H1 (cell line): Measurements from ENCODE around the gene STAC2. TPM values are rescaled to one million over a fixed set of nuclear protein-coding genes. Genes with fewer than 3 reads are reported as not detected.

Experiments used
- CTCF ChIA-PET: fragments of 300-600 bp; sonication (Branson Sonifier 250); formaldehyde crosslinking; loops from one replicate; lab custom pipeline; 2021; ENCODE audit not compliant: partially characterized antibody; lab: Charles Lee
- POLR2A ChIA-PET: fragments of 300-600 bp; sonication (Branson Sonifier 250); formaldehyde crosslinking; loops from one replicate; lab custom pipeline; 2021; ENCODE audit warnings: inconsistent platforms; ENCODE audit not compliant: partially characterized antibody; lab: Charles Lee
- DNase-seq, 2 experiments: peaks; one replicate each; pipeline versions ENCODE4 v3.0.0 to v3.0.0-alpha.2; 2010 to 2022; ENCODE audit warnings: low spot score in 2 of 2, low read depth in 1 of 2, mixed read lengths in 1 of 2
- FAIRE-seq: peaks from 2 replicates; lab custom pipeline; 2011; peaks lifted over from hg19 to GRCh38; lab: Jason Lieb, UNC
- H2AFZ ChIP-seq: 2 replicates; pipeline ENCODE4 v1.8.1; 2012; ENCODE audit warnings: low read length, inconsistent platforms
- H2AK5ac ChIP-seq: 2 replicates; pipeline ENCODE4 v1.6.1; 2013; ENCODE audit warnings: low read depth, low read length
- H2BK120ac ChIP-seq: replicated peaks from 2 replicates; pipeline ENCODE3; 2013; ENCODE audit warnings: low read depth, low read length, inconsistent platforms
- H2BK12ac ChIP-seq: 2 replicates; pipeline ENCODE4 v1.6.1; 2013; ENCODE audit warnings: low read depth, low read length
- H2BK15ac ChIP-seq: 2 replicates; pipeline ENCODE4 v1.6.1; 2013; ENCODE audit warnings: low read length
- H2BK20ac ChIP-seq: 2 replicates; pipeline ENCODE4 v1.6.1; 2013; ENCODE audit warnings: low read length
- H2BK5ac ChIP-seq: 2 replicates; pipeline ENCODE4 v1.6.1; 2013; ENCODE audit warnings: low read depth, low read length
- H3K14ac ChIP-seq: 2 replicates; pipeline ENCODE4 v1.6.1; 2013; ENCODE audit warnings: inconsistent platforms; ENCODE audit not compliant: insufficient read length
- H3K18ac ChIP-seq: 2 replicates; pipeline ENCODE4 v1.6.1; 2013; ENCODE audit warnings: low read length; ENCODE audit errors: extremely low read depth
- H3K23ac ChIP-seq: 2 replicates; pipeline ENCODE4 v1.6.1; 2013; ENCODE audit warnings: inconsistent platforms; ENCODE audit not compliant: insufficient read length
- H3K23me2 ChIP-seq: 2 replicates; pipeline ENCODE4 v1.6.1; 2013; ENCODE audit warnings: low read depth, low read length
- H3K27ac ChIP-seq: 2 replicates; pipeline ENCODE4 v1.6.1; 2011; ENCODE audit warnings: low read depth, low read length, inconsistent platforms
- H3K27me3 ChIP-seq, 4 experiments: replicated peaks in 1 of 4; 1 replicate in 1 of 4; 2 replicates in 3 of 4; pipeline versions ENCODE4 v1.6.1 to v1.8.1; 2011 to 2013; ENCODE audit warnings: low read length in 3 of 4, mild to moderate bottlenecking in 3 of 4, inconsistent platforms in 2 of 4, mixed read lengths in 2 of 4, moderate library complexity in 1 of 4; ENCODE audit not compliant: control insufficient read depth in 3 of 4, insufficient read depth in 3 of 4; ENCODE audit errors: extremely low read depth in 1 of 4
- H3K36me3 ChIP-seq, 4 experiments: 2 replicates each; pipeline versions ENCODE4 v1.6.1 to v1.8.1; 2011 to 2013; ENCODE audit warnings: mild to moderate bottlenecking in 4 of 4, low read length in 3 of 4, moderate library complexity in 2 of 4, control low read depth in 1 of 4, inconsistent platforms in 1 of 4; ENCODE audit not compliant: insufficient read depth in 4 of 4, control insufficient read depth in 2 of 4
- H3K4ac ChIP-seq: replicated peaks from 2 replicates; pipeline ENCODE3; 2013; ENCODE audit warnings: low read length, low read depth, mixed read lengths, inconsistent platforms; ENCODE audit not compliant: insufficient read length
- H3K4me1 ChIP-seq, 4 experiments: replicated peaks in 1 of 4; 1 replicate in 1 of 4; 2 replicates in 3 of 4; pipeline versions ENCODE4 v1.6.1 to v1.8.1; 2011 to 2013; ENCODE audit warnings: low read length in 3 of 4, inconsistent platforms in 2 of 4, mixed read lengths in 1 of 4; ENCODE audit not compliant: insufficient read depth in 4 of 4, control insufficient read depth in 3 of 4
- H3K4me2 ChIP-seq, 2 experiments: 2 replicates each; pipeline versions ENCODE4 v1.6.1 to v1.8.1; 2011 to 2013; ENCODE audit warnings: low read depth in 2 of 2, low read length in 2 of 2, control low read depth in 1 of 2, inconsistent platforms in 1 of 2, mild to moderate bottlenecking in 1 of 2; ENCODE audit not compliant: insufficient read depth in 1 of 2
- H3K4me3 ChIP-seq, 4 experiments: fragments of 200-600, 300-600 bp in 1 of 4; sonication (generic), shearing (Covaris generic), sonication (Bioruptor Twin) in 1 of 4; 2 replicates each; pipeline versions ENCODE4 v1.5.1 to v1.8.1; 2011 to 2016; ENCODE audit warnings: low read length in 4 of 4, low read depth in 3 of 4, control low read depth in 2 of 4, inconsistent platforms in 2 of 4, mild to moderate bottlenecking in 2 of 4, mixed read lengths in 1 of 4, moderate library complexity in 1 of 4; ENCODE audit not compliant: insufficient read depth in 2 of 4; ENCODE audit errors: extremely low read depth in 1 of 4
- H3K56ac ChIP-seq: replicated peaks from 2 replicates; pipeline ENCODE3; 2013; ENCODE audit warnings: low read depth, mild to moderate bottlenecking, mixed read lengths, low read length, inconsistent platforms; ENCODE audit not compliant: insufficient read length
- H3K79me1 ChIP-seq: 2 replicates; pipeline ENCODE4 v1.6.1; 2013; ENCODE audit warnings: low read depth, low read length, control low read depth
- H3K79me2 ChIP-seq, 2 experiments: 2 replicates each; pipeline versions ENCODE4 v1.6.1 to v1.8.1; 2012 to 2013; ENCODE audit warnings: low read length in 2 of 2, mild to moderate bottlenecking in 2 of 2, inconsistent platforms in 1 of 2; ENCODE audit not compliant: insufficient read depth in 2 of 2, control insufficient read depth in 1 of 2
- H3K9ac ChIP-seq, 4 experiments: replicated peaks in 1 of 4; 1 replicate in 1 of 4; 2 replicates in 3 of 4; pipeline versions ENCODE4 v1.6.1 to v1.8.1; 2011 to 2013; ENCODE audit warnings: low read depth in 3 of 4, low read length in 3 of 4, control low read depth in 2 of 4, mild to moderate bottlenecking in 2 of 4, moderate library complexity in 2 of 4, inconsistent platforms in 1 of 4; ENCODE audit errors: extremely low read depth in 1 of 4
- H3K9me3 ChIP-seq, 2 experiments: 2 replicates each; pipeline versions ENCODE4 v1.6.1 to v1.8.1; 2012 to 2013; ENCODE audit warnings: mild to moderate bottlenecking in 2 of 2, moderate library complexity in 2 of 2, control low read depth in 1 of 2, inconsistent platforms in 1 of 2, low read depth in 1 of 2, low read length in 1 of 2, mixed read lengths in 1 of 2; ENCODE audit not compliant: insufficient read depth in 2 of 2
- H4K20me1 ChIP-seq, 2 experiments: replicated peaks in 1 of 2; 2 replicates each; pipeline versions ENCODE3 to v1.8.1; 2011 to 2013; ENCODE audit warnings: inconsistent platforms in 2 of 2, low read length in 2 of 2, mild to moderate bottlenecking in 1 of 2; ENCODE audit not compliant: insufficient read depth in 2 of 2, control insufficient read depth in 1 of 2
- H4K5ac ChIP-seq: 2 replicates; pipeline ENCODE4 v1.6.1; 2013; ENCODE audit warnings: low read length, low read depth, mixed read lengths, inconsistent platforms; ENCODE audit not compliant: insufficient read length
- H4K8ac ChIP-seq: 2 replicates; pipeline ENCODE4 v1.8.0; 2013; ENCODE audit warnings: mild to moderate bottlenecking, moderate library complexity, low read length, inconsistent platforms; ENCODE audit not compliant: insufficient read depth; ENCODE audit errors: extremely low read depth
- H4K91ac ChIP-seq: replicated peaks from 2 replicates; pipeline ENCODE3; 2013; ENCODE audit warnings: low read length, mixed read lengths, inconsistent platforms; ENCODE audit not compliant: insufficient read length
- BCL11A ChIP-seq, 2 experiments: IDR thresholded peaks; one replicate each; pipeline ENCODE4 v1.6.1; 2011; ENCODE audit warnings: low read depth in 2 of 2, low read length in 2 of 2, mild to moderate bottlenecking in 2 of 2
- HDAC6 ChIP-seq: IDR thresholded peaks from one replicate; pipeline ENCODE4 v1.7.1; 2012; ENCODE audit warnings: low read depth, mild to moderate bottlenecking, inconsistent platforms, low read length, moderate library complexity
- NANOG ChIP-seq: IDR thresholded peaks from 2 replicates; pipeline ENCODE4 v1.6.1; 2011; ENCODE audit warnings: low read length, low read depth, mild to moderate bottlenecking, inconsistent platforms; ENCODE audit not compliant: insufficient read depth, poor library complexity, severe bottlenecking
- POLR2A ChIP-seq, 2 experiments: IDR thresholded peaks; 1 replicate in 1 of 2; 2 replicates in 1 of 2; pipeline ENCODE4 v1.6.1; 2011; ENCODE audit warnings: low read depth in 2 of 2, low read length in 2 of 2, mild to moderate bottlenecking in 2 of 2; ENCODE audit errors: control extremely low read depth in 1 of 2
- POLR2AphosphoS5 ChIP-seq: IDR thresholded peaks from 2 replicates; pipeline ENCODE4 v1.6.1; 2011; ENCODE audit warnings: low read depth, low read length
- POU5F1 ChIP-seq: IDR thresholded peaks from 2 replicates; pipeline ENCODE4 v1.6.1; 2011; ENCODE audit warnings: low read depth, mild to moderate bottlenecking, low read length, moderate library complexity
- SP2 ChIP-seq: IDR thresholded peaks from 2 replicates; pipeline ENCODE4 v1.6.1; 2012; ENCODE audit warnings: mild to moderate bottlenecking, low read length, inconsistent platforms
- SP4 ChIP-seq: IDR thresholded peaks from 2 replicates; pipeline ENCODE4 v1.6.1; 2012; ENCODE audit warnings: low read length, inconsistent platforms
- WGBS, 2 experiments: shearing (Covaris generic) in 1 of 2; methylation state at CpG; one replicate each; pipeline versions ENCODE4 v1.1.6 to v1.1.7; 2013 to 2015; ENCODE audit warnings: low lambda C conversion rate in 2 of 2, mixed read lengths in 2 of 2, inconsistent platforms in 1 of 2, low coverage in 1 of 2, missing lambda C conversion rate in 1 of 2; ENCODE audit not compliant: insufficient replicate concordance in 2 of 2, insufficient coverage in 1 of 2, insufficient read length in 1 of 2; ENCODE audit errors: extremely low coverage in 1 of 2, missing lambda C conversion rate in 1 of 2; 5-methylcytosine and 5-hydroxymethylcytosine counted together
- polyA plus RNA-seq, 7 experiments: library from polyadenylated mRNA; depleted of rRNA in 3 of 7; stranded (reverse) in 5 of 7; unstranded in 2 of 7; fragments of >200 nt in 5 of 7; fragments of 200-250 nt in 2 of 7; gene quantifications; 1 replicate in 5 of 7; 2 replicates in 1 of 7; 4 replicates in 1 of 7; pipeline versions ENCODE4 v1.2.1 to v1.2.3, GENCODE V29; 2011 to 2013; ENCODE audit warnings: missing spikeins in 2 of 7, mixed read lengths in 2 of 7
- total RNA-seq: library from RNA; stranded (reverse); fragmentation: NEBNext Ultra II Directional; extraction: Animal tissue kit (Norgen Biotek cat#: 25700); gene quantifications from 2 replicates; pipeline ENCODE4 v1.2.1, GENCODE V29; 2021
- TF ChIP-seq, protein P1 (sequence below): IDR thresholded peaks from 2 replicates; pipeline ENCODE4 v1.6.1; 2012; ENCODE audit warnings: inconsistent platforms
- TF ChIP-seq, protein P2 (sequence below), 3 experiments: IDR thresholded peaks; 1 replicate in 2 of 3; 2 replicates in 1 of 3; pipeline versions ENCODE4 v1.5.1 to v1.6.1; 2011; ENCODE audit warnings: low read length in 3 of 3, mild to moderate bottlenecking in 3 of 3, inconsistent platforms in 2 of 3, low read depth in 1 of 3, moderate library complexity in 1 of 3; ENCODE audit not compliant: insufficient read depth in 1 of 3; ENCODE audit errors: control extremely low read depth in 1 of 3

Gene STAC2
- total and polyA plus RNA-seq, 2 of the 8 experiments (the other 6 are each of a cell fraction or from before 2014, with no cell fraction given), result 1.5 to 6.0 TPM

DNA sequence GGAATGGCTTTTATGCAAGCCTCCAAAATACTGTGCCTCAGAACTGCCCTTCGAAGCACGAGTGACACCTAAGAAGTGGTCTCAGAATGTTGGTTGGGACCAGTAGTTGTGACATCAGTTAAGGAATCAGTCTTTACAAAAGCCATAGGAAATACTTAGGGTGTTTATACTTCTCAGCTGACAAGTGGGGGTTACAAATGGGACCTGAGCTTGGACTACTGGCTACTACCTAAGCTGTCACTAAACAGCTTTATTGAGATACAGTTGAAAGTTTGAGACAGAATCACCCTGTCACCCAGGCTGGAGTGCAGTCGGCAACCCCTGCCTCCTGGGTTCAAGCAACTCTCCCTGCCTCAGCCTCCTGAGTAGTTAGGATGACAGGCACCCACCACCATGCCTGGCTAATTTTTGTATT, 20.6 kb downstream of the STAC2 start:
- DNase-seq (no peak), FAIRE-seq (no peak)
- no peak overlapping the region for H3K18ac ChIP-seq
- H3K9ac ChIP-seq, result no peak overlapping the region
- no peak overlapping the region for H3K4ac ChIP-seq
- no peak overlapping the region for H3K56ac ChIP-seq
- no peak overlapping the region for H4K8ac ChIP-seq
- H2BK12ac ChIP-seq, result no peak overlapping the region
- peaks cover 3 to 5% of the 10 kb centered on the region in 2 experiments for H4K20me1 ChIP-seq
- peaks cover 2% of the 10 kb centered on the region; the same call in 1 of the 2 replicates for H3K79me1 ChIP-seq
- no peak overlapping the region for H3K27ac ChIP-seq
- ChIA-PET POLR2A (interaction anchor here (0.5 to 9.5 kb wide), 13 partner anchors 12 to 475 kb away, joined by 3 to 113 read pairs (median 5); partner anchors contain the start of genes CISD3 and STAC2), CTCF (interaction anchor here (2.0 to 24.1 kb wide), 3 partner anchors 10 to 35 kb away, joined by 11 to 982 read pairs (median 27); no protein-coding TSS in a partner anchor)
- H3K27me3 ChIP-seq, result no peaks in the 10 kb centered on the region; a peak in 1 of 7 replicates
- no peak overlapping the region for H2AK5ac ChIP-seq
- H3K23me2 ChIP-seq, result peaks cover 11% of the 10 kb centered on the region
- H3K14ac ChIP-seq, result no peak overlapping the region
- H3K9me3 ChIP-seq, result no peaks in the 10 kb centered on the region
- 100% methylated on average over 3 of the region's 3 CpGs; no CpG with 5 or more reads in 1 of the 2 experiments for WGBS, 2 experiments
- no peak overlapping the region for H2AFZ ChIP-seq
- H4K5ac ChIP-seq, result no peak overlapping the region
- no peak overlapping the region for H4K91ac ChIP-seq
- peaks cover 7 to 24% of the 10 kb centered on the region in 2 experiments for H3K79me2 ChIP-seq
- H2BK120ac ChIP-seq, result no peak overlapping the region
- no peak overlapping the region for H2BK5ac ChIP-seq
- H3K36me3 ChIP-seq, result peaks cover 30 to 44% (median 38%) of the 10 kb centered on the region in 4 experiments
- H3K4me2 ChIP-seq, result no peak overlapping the region
- peaks cover 5 to 19% (median 15%) of the 10 kb centered on the region in 4 experiments for H3K4me1 ChIP-seq
- no peak overlapping the region for H3K4me3 ChIP-seq
- H2BK15ac ChIP-seq, result no peak overlapping the region
- H2BK20ac ChIP-seq, result no peak overlapping the region
- H3K23ac ChIP-seq, result no peak overlapping the region
- no peak for TF ChIP-seq SP2
- TF ChIP-seq, protein P1, sequence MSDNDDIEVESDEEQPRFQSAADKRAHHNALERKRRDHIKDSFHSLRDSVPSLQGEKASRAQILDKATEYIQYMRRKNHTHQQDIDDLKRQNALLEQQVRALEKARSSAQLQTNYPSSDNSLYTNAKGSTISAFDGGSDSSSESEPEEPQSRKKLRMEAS, result no peak
- TF ChIP-seq HDAC6, result no peak
- TF ChIP-seq, protein P2, sequence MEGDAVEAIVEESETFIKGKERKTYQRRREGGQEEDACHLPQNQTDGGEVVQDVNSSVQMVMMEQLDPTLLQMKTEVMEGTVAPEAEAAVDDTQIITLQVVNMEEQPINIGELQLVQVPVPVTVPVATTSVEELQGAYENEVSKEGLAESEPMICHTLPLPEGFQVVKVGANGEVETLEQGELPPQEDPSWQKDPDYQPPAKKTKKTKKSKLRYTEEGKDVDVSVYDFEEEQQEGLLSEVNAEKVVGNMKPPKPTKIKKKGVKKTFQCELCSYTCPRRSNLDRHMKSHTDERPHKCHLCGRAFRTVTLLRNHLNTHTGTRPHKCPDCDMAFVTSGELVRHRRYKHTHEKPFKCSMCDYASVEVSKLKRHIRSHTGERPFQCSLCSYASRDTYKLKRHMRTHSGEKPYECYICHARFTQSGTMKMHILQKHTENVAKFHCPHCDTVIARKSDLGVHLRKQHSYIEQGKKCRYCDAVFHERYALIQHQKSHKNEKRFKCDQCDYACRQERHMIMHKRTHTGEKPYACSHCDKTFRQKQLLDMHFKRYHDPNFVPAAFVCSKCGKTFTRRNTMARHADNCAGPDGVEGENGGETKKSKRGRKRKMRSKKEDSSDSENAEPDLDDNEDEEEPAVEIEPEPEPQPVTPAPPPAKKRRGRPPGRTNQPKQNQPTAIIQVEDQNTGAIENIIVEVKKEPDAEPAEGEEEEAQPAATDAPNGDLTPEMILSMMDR (IDR thresholded peaks at IDR 0.05; ENCODE audit: control extremely low read depth in 1 of 3, insufficient read depth in 1 of 3, low read depth in 1 of 3, low read length in 3 of 3), result no peak
- no peak for TF ChIP-seq POU5F1
- no peak for TF ChIP-seq BCL11A (IDR thresholded peaks at IDR 0.05; ENCODE audit: low read depth in 2 of 2, low read length in 2 of 2)
- TF ChIP-seq POLR2AphosphoS5, result 0 out of 2 replicates have a peak, but pooled peaks have one; percentile 76
- no peak for TF ChIP-seq NANOG
- no peak for TF ChIP-seq SP4
- peak in 1 of 2 experiments; percentile 55; a peak in 1 of 3 replicates for TF ChIP-seq POLR2A (IDR thresholded peaks at IDR 0.05; ENCODE audit: control extremely low read depth in 1 of 2, low read depth in 2 of 2, low read length in 2 of 2)
